ENCODE results near the gene TMCO6. TPM values are rescaled to one million over a fixed set of nuclear protein-coding genes. Genes with fewer than 3 reads are reported as not detected.

Gene TMCO6
- total RNA-seq, 1 donor from 2014 or later = 40.7 TPM

GRCh38 chr5:140694276-140694675 is 55.0 kb downstream of the TMCO6 start:
- intact Hi-C loops (cut with micrococcal nuclease) = no loop called here
- H3K4me1 Mint-ChIP-seq (ENCODE audit: low read depth) = peaks cover 13% of the 10 kb centered on the region
- H3K4me3 Mint-ChIP-seq (ENCODE audit: low read depth) = no peak overlapping the region
- H3K36me3 Mint-ChIP-seq (ENCODE audit: low read depth) = peaks cover 70% of the 10 kb centered on the region
- no peak overlapping the region for H3K27ac Mint-ChIP-seq
- no peaks in the 10 kb centered on the region for H3K9me3 Mint-ChIP-seq
- no peaks in the 10 kb centered on the region for H3K27me3 Mint-ChIP-seq (ENCODE audit: low read depth)
- no peak for DNase-seq (ENCODE audit: low spot score)

Other genes with a start within 250 kb of the TMCO6 start
- 119 and 120 TPM in 2 replicates for gene ANKHD1, start 237.6 kb upstream of the TMCO6 start, total RNA-seq
- 9.2 and 15.0 TPM in 2 replicates for gene EIF4EBP3, start 91.8 kb upstream of the TMCO6 start, total RNA-seq
- 45.9 and 48.2 TPM in 2 replicates for gene SRA1, start 82.0 kb upstream of the TMCO6 start, total RNA-seq
- gene APBB3, start 74.9 kb upstream of the TMCO6 start, total RNA-seq = 15.1 and 17.9 TPM in 2 replicates
- gene SLC35A4, start 74.6 kb upstream of the TMCO6 start, total RNA-seq = 91.9 and 97.3 TPM in 2 replicates
- 0.39 TPM in 2 replicates for gene CD14, start 6.3 kb upstream of the TMCO6 start, total RNA-seq
- 63.0 and 65.6 TPM in 2 replicates for gene NDUFA2, start 8.2 kb downstream of the TMCO6 start, total RNA-seq
- gene IK, start 8.4 kb downstream of the TMCO6 start, total RNA-seq = 111 and 119 TPM in 2 replicates
- gene WDR55, start 25.5 kb downstream of the TMCO6 start, total RNA-seq = 39.1 and 40.0 TPM in 2 replicates
- 3.2 and 3.5 TPM in 2 replicates for gene DND1, start 34.1 kb downstream of the TMCO6 start, total RNA-seq
- gene HARS1, start 51.9 kb downstream of the TMCO6 start, total RNA-seq = 107 and 110 TPM in 2 replicates
- 28.0 and 30.1 TPM in 2 replicates for gene HARS2, start 52.0 kb downstream of the TMCO6 start, total RNA-seq
- 53.4 and 53.9 TPM in 2 replicates for gene ZMAT2, start 61.0 kb downstream of the TMCO6 start, total RNA-seq
- gene PCDHA1, start 146.7 kb downstream of the TMCO6 start, total RNA-seq = 0.07 TPM in 1 of 2 replicates, not detected in the other
- gene PCDHA2, start 155.4 kb downstream of the TMCO6 start, total RNA-seq = not detected in 2 replicates
- not detected in 2 replicates for gene PCDHA3, start 161.6 kb downstream of the TMCO6 start, total RNA-seq
- not detected in 2 replicates for gene PCDHA4, start 167.6 kb downstream of the TMCO6 start, total RNA-seq
- not detected in 2 replicates for gene PCDHA5, start 182.2 kb downstream of the TMCO6 start, total RNA-seq
- not detected in 2 replicates for gene PCDHA6, start 188.5 kb downstream of the TMCO6 start, total RNA-seq
- not detected in 2 replicates for gene PCDHA7, start 194.8 kb downstream of the TMCO6 start, total RNA-seq
- not detected in 2 replicates for gene PCDHA8, start 201.7 kb downstream of the TMCO6 start, total RNA-seq
- not detected in 2 replicates for gene PCDHA9, start 208.9 kb downstream of the TMCO6 start, total RNA-seq
- not detected in 2 replicates for gene PCDHA10, start 216.4 kb downstream of the TMCO6 start, total RNA-seq
- not detected in 2 replicates for gene PCDHA11, start 229.5 kb downstream of the TMCO6 start, total RNA-seq
- not detected in 2 replicates for gene PCDHA12, start 235.9 kb downstream of the TMCO6 start, total RNA-seq
- not detected in 2 replicates for gene PCDHA13, start 242.7 kb downstream of the TMCO6 start, total RNA-seq